22Rv1 (cell line): ENCODE results near the gene EFCAB14.
"Not testable (repeated sequence)": the region's sequence is repeated elsewhere in the genome, so short reads cannot be mapped to it uniquely, and the experiment has no call there.

Experiments used
- H3K27ac ChIP-seq: fragments of 450-650 bp; 2 replicates; pipeline ENCODE4 v1.5.1; 2017
- CTCF ChIP-seq: fragments of 450-650 bp; IDR thresholded peaks from 2 replicates; pipeline ENCODE4 v1.5.1; 2017; ENCODE audit warnings: mild to moderate bottlenecking
- ZFX ChIP-seq: fragments of 450-650 bp; IDR thresholded peaks from 2 replicates; pipeline ENCODE4 v1.6.1; 2017; ENCODE audit warnings: antibody characterized with exemption, borderline replicate concordance

EFCAB14 gene

GRCh38 chr1:46672696-46673095, 46.2 kb downstream of the EFCAB14 start:
- TF ChIP-seq ZFX, result no peak
- TF ChIP-seq CTCF, result no peak
- no peak overlapping the region for H3K27ac ChIP-seq

GRCh38 chr1:46671554-46671953, 47.4 kb downstream of the EFCAB14 start, which contains the start of gene TEX38:
Gene TEX38 (plus strand): TSS chr1:46671854. CDS start chr1:46671935, 81 bp downstream.
- H3K27ac ChIP-seq, result no peak within 1 kb of the TSS
- TF ChIP-seq ZFX (no peak), CTCF (no peak)

- no peak for TF ChIP-seq CTCF
- no peak for TF ChIP-seq ZFX
- H3K27ac ChIP-seq, result no peak overlapping the region
These were observed 48.8 kb downstream of the EFCAB14 start for GRCh38 chr1:46670134-46670533.

GRCh38 chr1:46667782-46668760, 50.8 kb downstream of the EFCAB14 start, which contains the start of gene ATPAF1:
Gene ATPAF1 (minus strand): TSS chr1:46668364. CDS start chr1:46668322, 42 bp downstream.
- H3K27ac ChIP-seq, result peak within 1 kb of the TSS; percentile 85
- peak; percentile 8; the same call in 1 of the 2 replicates for TF ChIP-seq CTCF
- TF ChIP-seq ZFX, result no peak

- TF ChIP-seq CTCF (no peak), ZFX (no peak)
- no peak overlapping the region for H3K27ac ChIP-seq
These were observed 52.9 kb downstream of the EFCAB14 start for GRCh38 chr1:46665983-46666382.

GRCh38 chr1:46662919-46663318, 56.0 kb downstream of the EFCAB14 start:
- not testable (repeated sequence) for H3K27ac ChIP-seq

- H3K27ac ChIP-seq, result not testable (repeated sequence)
These were observed 58.8 kb downstream of the EFCAB14 start for GRCh38 chr1:46660116-46660515.

GRCh38 chr1:46659307-46659870, 59.5 kb downstream of the EFCAB14 start:
- TF ChIP-seq ZFX, result no peak
- no peak for TF ChIP-seq CTCF
- H3K27ac ChIP-seq, result no peak overlapping the region
